Measurements from ENCODE around the gene ERC1. TPM values are rescaled to one million over a fixed set of nuclear protein-coding genes. Genes with fewer than 3 reads are reported as not detected.

ERC1 gene
- total RNA-seq, 2 experiments from 2014 or later, result 40.1 to 49.6 TPM

- Histone ChIP-seq H3K27me3 (ENCODE audit: control insufficient read depth in 1 of 2, insufficient read depth in 2 of 2, low read length in 2 of 2) (no peaks in the 10 kb centered on the region), H3K4me3 (ENCODE audit: low read length) (no peak overlapping the region), H3K36me3 (ENCODE audit: insufficient read depth, low read length) (peaks cover 9% of the 10 kb centered on the region), H3K27ac (ENCODE audit: low read depth in 1 of 2, low read length in 2 of 2) (no peak overlapping the region), H3K9me3 (ENCODE audit: control insufficient read depth in 1 of 2, insufficient read depth in 1 of 2, low read length in 2 of 2) (no peaks in the 10 kb centered on the region), H3K4me1 (ENCODE audit: insufficient read depth, low read length) (no peaks in the 10 kb centered on the region)
- no peaks in the 10 kb centered on the region for H3K4me1 Mint-ChIP-seq (ENCODE audit: low read depth)
- no peak overlapping the region for H3K27ac Mint-ChIP-seq
- ChIA-PET CTCF (interaction anchor here (0.6 kb wide), 1 partner anchor 994 kb away, joined by 4 read pairs; no protein-coding TSS in a partner anchor), POLR2A (no interaction called here)
- no peak for TF ChIP-seq CTCF (IDR thresholded peaks at IDR 0.05)
- no peaks in the 10 kb centered on the region for H3K27me3 Mint-ChIP-seq
- no peaks in the 10 kb centered on the region for H3K9me3 Mint-ChIP-seq
- H3K36me3 Mint-ChIP-seq (ENCODE audit: low read depth), result peaks cover 42% of the 10 kb centered on the region
- ATAC-seq (ENCODE audit: poor library complexity) (no peak), DNase-seq (no peak)
- intact Hi-C loops (cut with DNase I, micrococcal nuclease), result no loop called here
- H3K4me3 Mint-ChIP-seq, result no peak overlapping the region
Observed at GRCh38 chr12:1383758-1384157, 392.7 kb downstream of the ERC1 start.

GRCh38 chr12:1384910-1385309, 393.9 kb downstream of the ERC1 start:
- no peak for TF ChIP-seq CTCF (IDR thresholded peaks at IDR 0.05)
- Mint-ChIP-seq H3K27ac (no peak overlapping the region), H3K4me3 (no peak overlapping the region), H3K27me3 (no peaks in the 10 kb centered on the region), H3K9me3 (no peaks in the 10 kb centered on the region), H3K36me3 (ENCODE audit: low read depth) (peaks cover 47% of the 10 kb centered on the region), H3K4me1 (ENCODE audit: low read depth) (no peaks in the 10 kb centered on the region)
- Histone ChIP-seq H3K4me1 (ENCODE audit: insufficient read depth, low read length) (no peaks in the 10 kb centered on the region), H3K36me3 (ENCODE audit: insufficient read depth, low read length) (peaks cover 9% of the 10 kb centered on the region), H3K27ac (ENCODE audit: low read depth in 1 of 2, low read length in 2 of 2) (no peak overlapping the region), H3K4me3 (ENCODE audit: low read length) (no peak overlapping the region), H3K9me3 (ENCODE audit: control insufficient read depth in 1 of 2, insufficient read depth in 1 of 2, low read length in 2 of 2) (no peaks in the 10 kb centered on the region), H3K27me3 (ENCODE audit: control insufficient read depth in 1 of 2, insufficient read depth in 2 of 2, low read length in 2 of 2) (no peaks in the 10 kb centered on the region)
- ATAC-seq (ENCODE audit: poor library complexity), result no peak
- ChIA-PET POLR2A (no interaction called here), CTCF (no interaction called here)
- intact Hi-C loops (cut with DNase I, micrococcal nuclease), result no loop called here
- DNase-seq, result no peak

GRCh38 chr12:1391722-1392121, 400.7 kb downstream of the ERC1 start:
- Histone ChIP-seq H3K4me3 (ENCODE audit: low read length) (no peak overlapping the region), H3K4me1 (ENCODE audit: insufficient read depth, low read length) (no peaks in the 10 kb centered on the region), H3K9me3 (ENCODE audit: control insufficient read depth in 1 of 2, insufficient read depth in 1 of 2, low read length in 2 of 2) (peaks cover 7 to 13% of the 10 kb centered on the region in 2 experiments), H3K36me3 (ENCODE audit: insufficient read depth, low read length) (peaks cover 4% of the 10 kb centered on the region), H3K27me3 (ENCODE audit: control insufficient read depth in 1 of 2, insufficient read depth in 2 of 2, low read length in 2 of 2) (no peaks in the 10 kb centered on the region), H3K27ac (ENCODE audit: low read depth in 1 of 2, low read length in 2 of 2) (no peak overlapping the region)
- Mint-ChIP-seq H3K27ac (no peak overlapping the region), H3K36me3 (ENCODE audit: low read depth) (peaks cover 59% of the 10 kb centered on the region), H3K27me3 (no peaks in the 10 kb centered on the region), H3K9me3 (no peaks in the 10 kb centered on the region), H3K4me1 (ENCODE audit: low read depth) (no peaks in the 10 kb centered on the region), H3K4me3 (no peak overlapping the region)
- TF ChIP-seq CTCF (IDR thresholded peaks at IDR 0.05), result no peak
- intact Hi-C loops (cut with DNase I, micrococcal nuclease), result no loop called here
- POLR2A ChIA-PET, result no interaction called here
- CTCF ChIA-PET, result no interaction called here
- DNase-seq (no peak), ATAC-seq (ENCODE audit: poor library complexity) (no peak)
